HK-2 (cell line): ENCODE measurements around the gene IFNG-AS1.

ENCODE experiments used
- DNase-seq: peaks from one replicate; pipeline ENCODE4 v3.0.0-alpha.2; 2018; ENCODE audit not compliant: unreplicated experiment

The IFNG-AS1 gene

GRCh38 chr12:68037616-68038255, 48.5 kb downstream of the IFNG-AS1 start:
- DNase-seq = no peak

GRCh38 chr12:68038650-68039049, 49.4 kb downstream of the IFNG-AS1 start:
- no peak for DNase-seq

DNA sequence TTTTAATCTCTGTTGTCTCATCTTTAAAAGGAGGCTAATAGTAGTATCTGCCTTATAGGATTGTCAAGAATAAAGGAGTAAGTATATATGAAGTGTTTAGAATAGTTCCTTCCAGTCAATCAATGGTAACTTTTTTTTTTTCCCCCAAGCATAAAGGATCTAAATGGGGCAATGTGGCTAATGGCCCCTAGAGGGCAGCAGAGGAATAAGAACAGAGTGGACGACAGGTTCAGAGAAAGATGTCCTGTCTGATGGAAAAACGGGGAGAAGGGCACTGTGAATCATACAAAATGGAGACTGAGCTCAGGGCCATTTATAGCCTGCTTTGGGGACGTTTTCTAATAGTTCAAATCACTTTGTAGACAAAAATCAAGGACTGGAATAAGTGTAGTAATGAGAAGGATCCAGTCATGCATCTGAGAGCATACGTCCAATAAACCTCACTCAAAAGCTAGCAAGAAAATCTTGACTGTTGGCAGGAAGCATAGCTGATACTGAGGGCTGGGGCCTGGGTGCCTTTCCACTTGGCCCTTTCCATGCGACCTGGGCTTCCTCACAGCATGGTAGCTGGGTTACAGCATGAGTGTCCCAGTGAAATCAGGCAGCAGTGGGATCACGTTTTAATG, 51.3 kb downstream of the IFNG-AS1 start:
- peak; percentile 61 for DNase-seq

DNA sequence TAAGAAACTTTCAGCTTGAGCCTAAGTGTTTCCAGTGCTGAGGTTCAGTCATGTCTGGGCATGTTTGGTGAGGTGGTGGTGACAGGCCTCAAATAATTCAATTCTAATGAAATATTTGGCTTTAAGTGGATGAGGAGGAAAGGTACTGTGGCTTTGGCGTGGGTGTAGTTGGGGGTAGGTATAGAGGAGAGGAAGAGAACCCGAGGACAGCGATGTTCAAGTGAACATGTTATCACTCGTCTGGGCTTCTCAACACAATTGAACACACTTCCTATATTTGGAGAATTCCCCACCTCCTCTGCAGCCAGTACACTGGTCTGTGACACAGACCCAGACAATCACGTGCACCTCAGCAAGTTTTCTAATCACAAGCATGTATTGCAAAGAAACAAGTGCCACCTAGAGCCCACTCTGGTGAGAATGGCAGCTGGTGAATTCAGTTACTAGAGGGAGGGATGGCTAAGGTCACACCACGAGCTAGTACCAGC, 53.0 kb downstream of the IFNG-AS1 start:
- DNase-seq = no peak

- DNase-seq = no peak
These were observed 54.2 kb downstream of the IFNG-AS1 start for GRCh38 chr12:68043435-68043834.

DNA sequence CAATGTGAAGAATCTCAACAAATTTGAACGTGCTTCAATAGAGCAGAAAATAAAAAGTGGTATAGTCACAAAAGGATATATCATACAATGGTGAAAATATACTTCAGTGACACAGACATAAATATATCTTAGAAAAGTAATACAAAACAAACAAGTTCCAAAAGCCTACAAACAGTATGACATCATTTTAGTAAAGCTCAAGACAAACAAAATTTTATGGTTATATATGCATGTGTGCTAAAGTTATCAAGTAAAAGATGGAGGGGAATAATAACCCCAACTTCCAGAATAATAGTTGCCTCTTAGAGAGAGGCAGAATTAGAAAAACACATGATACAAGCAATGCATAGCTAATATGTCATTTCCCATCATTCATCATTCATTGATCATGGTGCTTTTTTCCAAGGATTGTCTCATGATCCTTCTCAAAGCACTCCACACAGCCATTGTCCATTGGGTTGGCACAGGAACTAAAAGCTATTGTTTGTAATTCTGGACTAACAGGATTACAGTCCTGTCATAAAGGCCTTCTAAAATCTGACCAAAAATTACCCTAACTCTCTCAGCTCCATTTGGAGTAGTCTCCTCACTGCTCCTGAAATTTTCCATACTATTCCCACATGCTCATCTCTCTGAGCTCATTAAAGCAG, 59.5 kb downstream of the IFNG-AS1 start:
- no peak for DNase-seq

GRCh38 chr12:68056300-68056699, 67.1 kb downstream of the IFNG-AS1 start:
- DNase-seq = no peak

DNA sequence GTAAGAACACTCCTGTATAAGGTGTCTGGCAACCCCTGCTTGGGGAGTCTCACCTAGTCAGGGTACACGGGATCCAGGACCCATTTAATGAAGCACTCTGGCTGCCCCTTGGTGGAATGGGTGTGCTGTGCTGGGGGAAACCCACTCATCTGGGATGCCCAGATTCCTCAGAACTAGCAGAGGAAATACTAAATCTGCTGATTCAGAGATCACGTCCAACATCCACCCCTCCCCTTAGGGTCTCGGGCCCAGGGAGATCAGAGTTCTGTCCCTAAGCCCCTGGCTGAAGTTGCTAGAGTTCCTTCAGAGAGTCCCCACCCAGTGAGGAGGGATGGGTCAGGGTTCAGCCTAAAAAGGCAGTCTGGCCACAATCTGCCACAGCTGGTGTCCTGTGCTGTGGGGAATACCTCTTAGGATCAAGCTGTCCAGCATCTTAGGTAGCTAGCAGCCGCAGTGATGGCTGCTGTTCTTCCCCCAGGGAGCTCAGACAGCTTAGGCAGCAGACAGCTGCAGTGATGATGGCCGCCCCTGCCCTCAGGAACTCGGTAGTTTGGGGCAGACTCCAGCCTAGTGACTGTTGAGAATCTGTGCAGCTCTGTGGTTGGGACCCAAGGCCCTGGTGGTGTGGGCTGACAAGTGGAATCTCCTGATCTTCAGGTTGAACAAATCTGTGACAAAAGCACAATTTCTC, 74.8 kb downstream of the IFNG-AS1 start:
- no peak for DNase-seq

DNA sequence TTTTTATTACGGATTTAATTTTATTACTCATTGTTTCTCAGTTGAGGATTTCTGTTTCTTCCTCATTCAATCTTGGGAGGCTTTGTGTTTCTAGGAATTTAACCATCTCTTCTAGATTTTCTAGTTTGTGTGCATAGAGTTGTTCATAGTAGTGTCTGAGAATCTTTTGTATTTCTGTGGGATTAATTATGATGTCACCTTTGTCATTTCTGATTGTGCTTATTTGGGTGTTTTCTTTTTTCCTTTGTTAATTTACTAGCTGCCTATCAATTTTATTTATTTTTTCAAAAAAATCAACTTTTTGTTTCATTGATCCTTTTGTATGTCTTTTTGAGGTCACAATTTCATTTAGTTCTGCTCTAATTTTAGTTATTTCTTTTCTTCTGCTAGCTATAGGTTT, 75.9 kb downstream of the IFNG-AS1 start:
- DNase-seq = no peak

- DNase-seq = no peak
These were observed 76.4 kb downstream of the IFNG-AS1 start for GRCh38 chr12:68065687-68066086.

GRCh38 chr12:68067762-68068376, 78.6 kb downstream of the IFNG-AS1 start:
- DNase-seq = no peak

DNA sequence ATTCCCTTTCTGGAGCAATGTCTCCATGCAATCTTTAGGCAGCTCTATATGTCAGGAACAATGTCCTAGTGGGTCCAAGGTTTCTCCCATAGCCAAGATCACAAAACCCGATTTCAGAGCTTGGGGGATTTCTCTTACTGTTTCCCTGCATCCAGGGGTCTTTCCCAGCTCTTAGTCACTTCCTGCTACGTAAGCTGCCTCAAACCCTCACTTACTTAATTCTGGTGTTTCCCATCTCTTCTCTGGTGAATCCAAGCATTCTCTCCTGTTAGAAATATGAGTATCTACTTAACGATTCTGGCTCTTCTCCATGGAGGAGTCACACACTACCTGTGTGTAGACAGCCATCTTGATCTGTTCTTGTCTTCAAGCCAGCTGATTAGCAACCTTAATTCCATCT, 80.0 kb downstream of the IFNG-AS1 start:
- no peak for DNase-seq
